Occipital lobe (tissue), 2 donors: Measurements from ENCODE around the gene PXMP2. TPM values are rescaled to one million over a fixed set of nuclear protein-coding genes. Genes with fewer than 3 reads are reported as not detected.
"Not testable (repeated sequence)": the region's sequence is repeated elsewhere in the genome, so short reads cannot be mapped to it uniquely, and the experiment has no call there.

Experiments
- DNase-seq: peaks from one replicate; lab custom pipeline; 2025; lab: John Stamatoyannopoulos, UW
- total RNA-seq: library from RNA; depleted of rRNA; stranded (reverse); fragments of >200 nt; gene quantifications from one replicate; pipeline ENCODE4 v1.2.3, GENCODE V29; 2014

Gene PXMP2
- total RNA-seq, 1 donor from 2014 or later = 12.2 TPM

GRCh38 chr12:132692030-132692429 is 4.6 kb downstream of the PXMP2 start:
- DNase-seq = not testable (repeated sequence)

- not testable (repeated sequence) for DNase-seq
These were observed 7.5 kb downstream of the PXMP2 start for GRCh38 chr12:132694888-132695287.

GRCh38 chr12:132695431-132695830 is 8.0 kb downstream of the PXMP2 start:
- no peak for DNase-seq

- DNase-seq = no peak
These were observed 11.0 kb downstream of the PXMP2 start for GRCh38 chr12:132698341-132698740.

GRCh38 chr12:132700212-132700822 is 12.9 kb downstream of the PXMP2 start:
- no peak for DNase-seq

- DNase-seq = no peak
These were observed 15.3 kb downstream of the PXMP2 start for GRCh38 chr12:132702640-132703039.

- no peak for DNase-seq
These were observed 16.3 kb downstream of the PXMP2 start for GRCh38 chr12:132703641-132704040.

- no peak for DNase-seq
These were observed 19.9 kb downstream of the PXMP2 start for GRCh38 chr12:132707241-132707640.

GRCh38 chr12:132708150-132708549 is 20.8 kb downstream of the PXMP2 start:
- no peak for DNase-seq

GRCh38 chr12:132710043-132710404 is 22.6 kb downstream of the PXMP2 start:
- DNase-seq = no peak

GRCh38 chr12:132710405-132711079 is 23.2 kb downstream of the PXMP2 start, which contains the start of gene PGAM5:
PGAM5 (plus strand) TSS chr12:132710842; CDS start chr12:132710877, 35 bp downstream.
- DNase-seq = peak; percentile 56

GRCh38 chr12:132711080-132711843 is 23.9 kb downstream of the PXMP2 start:
- no peak for DNase-seq

GRCh38 chr12:132713123-132713522 is 25.7 kb downstream of the PXMP2 start:
- no peak for DNase-seq

- DNase-seq = no peak
These were observed 28.5 kb downstream of the PXMP2 start for GRCh38 chr12:132715874-132716273.

- no peak for DNase-seq
These were observed 29.0 kb downstream of the PXMP2 start for GRCh38 chr12:132716356-132716755.

GRCh38 chr12:132717011-132717410 is 29.6 kb downstream of the PXMP2 start:
- DNase-seq = no peak

GRCh38 chr12:132717531-132718387 is 30.4 kb downstream of the PXMP2 start:
- no peak for DNase-seq

- no peak for DNase-seq
These were observed 31.3 kb downstream of the PXMP2 start for GRCh38 chr12:132718644-132719043.

- no peak for DNase-seq
These were observed 32.0 kb downstream of the PXMP2 start for GRCh38 chr12:132719141-132719953.

- no peak for DNase-seq
These were observed 32.6 kb downstream of the PXMP2 start for GRCh38 chr12:132719954-132720324.
